GM18505 (cell line): Measurements from ENCODE around the gene NEK11.

Source experiments
- ATAC-seq: cut with Tn5 transposase; IDR thresholded peaks from one replicate; pipeline ENCODE4 v1.9.1; 2021; ENCODE audit not compliant: unreplicated experiment
- POLR2A ChIP-seq: IDR thresholded peaks from 4 replicates; pipeline ENCODE4 v1.6.1; 2011; ENCODE audit warnings: borderline replicate concordance; ENCODE audit not compliant: insufficient read depth, insufficient read length; ENCODE audit errors: extremely low read depth

Gene NEK11

DNA sequence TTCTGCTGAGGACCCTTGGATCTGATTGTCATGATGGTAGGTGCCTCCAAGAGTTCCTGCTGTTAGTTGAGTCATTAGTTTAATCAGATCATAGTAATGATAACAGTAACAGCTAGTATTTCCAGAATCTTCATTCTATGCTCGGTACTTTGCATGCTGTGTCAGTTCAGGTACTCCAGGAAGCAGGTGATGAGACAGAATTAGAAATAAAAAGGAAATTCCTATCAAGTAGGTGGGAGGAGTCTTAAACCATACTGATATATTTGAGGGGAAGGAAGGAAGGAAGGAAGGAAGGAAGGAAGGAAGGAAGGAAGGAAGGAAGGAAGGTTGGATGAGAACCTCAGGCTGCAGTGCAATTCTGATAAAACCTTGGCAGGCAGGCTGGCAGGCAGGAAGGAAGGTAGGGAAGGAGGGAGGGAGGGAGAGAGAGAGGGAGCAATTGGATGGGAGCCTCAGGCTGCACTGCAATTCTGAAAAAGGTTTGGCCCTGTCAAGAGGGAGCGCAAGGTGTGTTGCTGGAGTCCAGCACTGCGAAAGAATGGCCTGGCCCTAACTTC lies 206.1 kb downstream of the NEK11 start:
- TF ChIP-seq POLR2A: no peak
- ATAC-seq: no peak

GRCh38 chr3:131233900-131234668 lies 207.4 kb downstream of the NEK11 start:
- no peak for TF ChIP-seq POLR2A
- ATAC-seq: no peak

GRCh38 chr3:131236421-131236820 lies 209.7 kb downstream of the NEK11 start:
- ATAC-seq: no peak
- no peak for TF ChIP-seq POLR2A

GRCh38 chr3:131238496-131238895 lies 211.8 kb downstream of the NEK11 start:
- ATAC-seq: no peak
- no peak for TF ChIP-seq POLR2A

GRCh38 chr3:131239267-131239666 lies 212.6 kb downstream of the NEK11 start:
- ATAC-seq: no peak
- no peak for TF ChIP-seq POLR2A

DNA sequence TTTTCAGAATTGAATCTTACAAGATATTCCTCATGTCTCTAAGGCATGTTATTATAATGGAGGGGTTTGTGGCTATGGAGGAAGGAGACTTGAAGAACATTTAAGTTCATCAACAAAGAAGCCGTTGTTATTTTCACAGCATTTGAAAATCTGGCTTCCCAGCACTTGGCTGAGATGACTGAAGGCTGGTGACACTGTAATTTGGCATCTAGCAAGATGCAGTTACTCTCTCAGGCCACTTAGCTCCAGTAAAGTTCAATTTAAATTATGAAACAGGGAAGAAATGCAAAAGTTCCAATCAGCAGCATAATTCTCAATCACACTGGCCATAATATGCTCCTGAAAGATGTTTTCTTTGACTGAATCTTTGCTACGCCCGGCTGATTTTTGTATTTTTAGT lies 215.5 kb downstream of the NEK11 start:
- no peak for ATAC-seq
- no peak for TF ChIP-seq POLR2A

- no peak for TF ChIP-seq POLR2A
- no peak for ATAC-seq
Measured at GRCh38 chr3:131250466-131250865, 223.8 kb downstream of the NEK11 start.

DNA sequence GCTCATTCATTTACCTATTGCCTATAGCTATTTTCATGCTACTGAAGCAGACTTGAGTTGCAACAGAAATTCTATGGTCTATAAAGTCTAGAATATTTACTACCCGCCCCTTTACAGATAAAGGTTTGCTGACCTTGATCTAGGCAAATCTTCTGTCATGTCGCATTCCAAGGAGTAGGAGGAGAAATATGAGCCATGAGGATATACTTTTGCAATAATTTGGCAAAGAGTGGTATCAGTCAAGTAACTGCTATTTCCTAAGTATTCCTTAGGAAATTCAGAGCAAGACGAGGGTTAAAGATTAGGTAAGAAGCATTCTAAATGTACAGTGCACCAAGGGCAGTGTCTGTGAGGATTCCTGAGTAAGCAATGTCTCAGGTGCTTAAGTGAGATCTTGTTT lies 233.8 kb downstream of the NEK11 start:
- TF ChIP-seq POLR2A: no peak
- ATAC-seq: no peak

- no peak for ATAC-seq
- no peak for TF ChIP-seq POLR2A
Measured at GRCh38 chr3:131261104-131261503, 234.4 kb downstream of the NEK11 start.

GRCh38 chr3:131275556-131275955 lies 248.9 kb downstream of the NEK11 start:
- ATAC-seq: no peak
- no peak for TF ChIP-seq POLR2A

- TF ChIP-seq POLR2A: no peak
- no peak for ATAC-seq
Measured at GRCh38 chr3:131277836-131278497, 251.3 kb downstream of the NEK11 start.

- ATAC-seq: no peak
- TF ChIP-seq POLR2A: no peak
Measured at GRCh38 chr3:131279577-131279976, 252.9 kb downstream of the NEK11 start.

- TF ChIP-seq POLR2A: no peak
- no peak for ATAC-seq
Measured at GRCh38 chr3:131282379-131282778, 255.7 kb downstream of the NEK11 start.

GRCh38 chr3:131282967-131283366 lies 256.3 kb downstream of the NEK11 start:
- no peak for ATAC-seq
- no peak for TF ChIP-seq POLR2A
